Mammary epithelial cell (primary cell): ENCODE measurements around the gene MCFD2.

ENCODE experiments used
- EZH2 ChIP-seq: IDR thresholded peaks from 2 replicates; pipeline ENCODE4 v1.6.1; 2012; ENCODE audit warnings: low read length, inconsistent platforms, borderline replicate concordance
- TF ChIP-seq, protein P1 (sequence below), 2 donors: IDR thresholded peaks in 1 of 2; conservative IDR thresholded peaks in 1 of 2; 2 replicates each; pipeline ENCODE4 v1.5.1; 2011 to 2012; ENCODE audit warnings: inconsistent platforms in 2 of 2, low read length in 2 of 2, mild to moderate bottlenecking in 2 of 2, control low read depth in 1 of 2, low read depth in 1 of 2; ENCODE audit not compliant: insufficient read depth in 1 of 2; ENCODE audit errors: extremely low read depth in 1 of 2

DNA sequence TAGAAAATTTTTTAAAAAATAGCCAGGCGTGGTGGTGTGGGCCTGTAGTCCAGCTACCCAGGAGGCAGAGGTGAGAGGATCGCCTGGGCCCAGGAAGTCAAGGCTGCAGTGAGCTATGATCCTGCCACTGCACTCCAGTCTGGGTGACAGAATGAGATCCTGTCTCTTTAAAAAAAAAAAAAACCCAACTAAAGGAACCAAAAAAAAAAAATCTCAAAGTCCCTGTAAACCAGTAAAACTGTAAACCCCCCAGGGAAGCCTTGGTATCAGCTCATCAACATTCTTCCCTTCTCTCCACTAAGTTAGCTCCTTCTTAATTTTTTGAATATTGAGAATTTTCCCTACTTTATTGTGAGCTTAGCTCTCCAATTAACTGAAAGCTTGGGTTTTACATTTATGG lies 8.4 kb upstream of the MCFD2 start:
- TF ChIP-seq, protein P1, sequence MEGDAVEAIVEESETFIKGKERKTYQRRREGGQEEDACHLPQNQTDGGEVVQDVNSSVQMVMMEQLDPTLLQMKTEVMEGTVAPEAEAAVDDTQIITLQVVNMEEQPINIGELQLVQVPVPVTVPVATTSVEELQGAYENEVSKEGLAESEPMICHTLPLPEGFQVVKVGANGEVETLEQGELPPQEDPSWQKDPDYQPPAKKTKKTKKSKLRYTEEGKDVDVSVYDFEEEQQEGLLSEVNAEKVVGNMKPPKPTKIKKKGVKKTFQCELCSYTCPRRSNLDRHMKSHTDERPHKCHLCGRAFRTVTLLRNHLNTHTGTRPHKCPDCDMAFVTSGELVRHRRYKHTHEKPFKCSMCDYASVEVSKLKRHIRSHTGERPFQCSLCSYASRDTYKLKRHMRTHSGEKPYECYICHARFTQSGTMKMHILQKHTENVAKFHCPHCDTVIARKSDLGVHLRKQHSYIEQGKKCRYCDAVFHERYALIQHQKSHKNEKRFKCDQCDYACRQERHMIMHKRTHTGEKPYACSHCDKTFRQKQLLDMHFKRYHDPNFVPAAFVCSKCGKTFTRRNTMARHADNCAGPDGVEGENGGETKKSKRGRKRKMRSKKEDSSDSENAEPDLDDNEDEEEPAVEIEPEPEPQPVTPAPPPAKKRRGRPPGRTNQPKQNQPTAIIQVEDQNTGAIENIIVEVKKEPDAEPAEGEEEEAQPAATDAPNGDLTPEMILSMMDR (conservative IDR thresholded peaks at IDR 0.05 in 1 of 2, IDR thresholded peaks at IDR 0.05 in 1 of 2; ENCODE audit: extremely low read depth in 1 of 2, insufficient read depth in 1 of 2, low read depth in 1 of 2, low read length in 2 of 2), result no peak
- no peak for TF ChIP-seq EZH2
